Measurements from ENCODE around the gene MB. TPM values are rescaled to one million over a fixed set of nuclear protein-coding genes. Genes with fewer than 3 reads are reported as not detected.

Gene MB
- total RNA-seq = not detected

DNA sequence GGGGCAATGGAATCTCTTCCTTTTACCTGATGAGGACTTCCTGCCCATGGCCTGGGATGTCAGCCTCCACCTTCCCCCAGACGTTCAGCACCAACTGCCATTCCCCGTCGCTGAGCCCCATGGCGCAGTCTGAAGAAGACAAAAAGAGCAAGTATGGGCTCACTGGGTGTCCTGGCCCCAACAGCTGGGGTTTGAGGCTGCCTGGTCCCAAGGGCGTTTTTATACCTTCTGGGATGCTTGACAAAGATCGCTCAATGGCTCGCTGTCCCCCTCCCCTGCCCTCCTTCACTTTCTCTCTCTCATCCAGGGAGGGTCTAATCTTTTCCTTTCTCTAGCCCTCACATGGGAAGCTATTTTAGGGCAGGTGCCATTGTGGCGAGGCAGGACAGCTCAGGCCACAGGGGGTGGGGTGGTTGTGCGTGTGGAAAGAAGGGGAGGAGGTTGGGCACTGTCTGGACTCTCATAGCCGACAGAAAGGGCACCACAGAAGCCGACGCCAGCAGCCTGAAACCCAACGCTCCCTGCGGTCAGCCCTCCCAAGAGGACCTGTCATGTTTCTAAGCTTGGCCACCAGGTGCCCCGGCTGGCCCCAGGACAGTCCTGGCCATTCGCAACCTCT, at the start of gene MB:
TSS of gene MB (minus strand) at position 193 of the 619 bp plus-strand sequence. CDS start at position 121, 72 bp downstream.

DNA sequence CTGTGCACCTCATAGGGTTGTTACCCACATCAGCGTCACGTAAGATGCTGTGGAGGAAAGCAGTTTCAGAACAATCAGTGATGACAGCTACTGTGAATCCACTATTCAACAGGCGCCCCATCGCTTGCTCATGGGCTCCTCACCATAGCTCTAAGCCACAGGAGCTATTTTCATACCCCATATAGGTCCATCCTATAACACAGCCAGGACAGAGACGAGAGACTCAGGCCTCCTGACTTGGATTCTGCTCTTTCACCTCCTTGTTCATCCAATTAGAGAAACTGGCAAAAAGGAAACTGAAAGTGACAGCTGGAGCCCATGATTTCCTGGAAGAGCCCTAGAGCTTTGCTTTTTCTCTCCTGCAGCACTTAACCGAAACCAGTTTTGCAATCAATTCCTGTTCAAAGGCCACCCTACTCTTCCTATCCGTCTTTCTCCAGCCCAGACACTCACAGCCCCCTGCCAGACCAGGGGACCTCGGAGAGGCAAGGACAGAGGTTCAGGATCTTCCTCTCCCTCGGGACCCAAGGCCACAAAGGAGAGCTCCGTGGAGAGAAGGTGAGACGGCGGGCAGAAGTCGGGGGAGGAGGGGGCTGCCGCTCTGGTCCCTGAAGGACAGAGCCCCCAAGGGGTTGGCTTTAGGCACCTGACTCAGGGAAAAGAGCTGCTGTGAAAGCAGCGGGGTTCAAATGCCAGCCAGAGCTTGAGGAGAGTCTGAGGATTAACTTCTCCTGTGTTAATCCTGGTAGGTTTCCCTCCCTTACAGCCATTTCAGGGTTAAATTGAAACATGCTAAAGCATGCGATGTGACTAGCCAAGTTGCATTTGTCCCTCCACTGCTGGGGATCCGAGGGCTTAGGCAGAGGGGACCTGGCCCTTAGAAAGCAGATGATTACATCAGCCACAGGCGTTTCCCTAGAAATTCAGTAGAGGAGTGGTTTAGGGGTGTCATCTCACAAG, 31.2 kb upstream of the MB start, which contains the start of gene APOL6:
TSS of gene APOL6 (plus strand) at position 381 of the 960 bp plus-strand sequence. CDS start 7,980 bp downstream, outside the sequence.

Other genes starting within 250 kb of the MB start
- gene HMOX1, start 236.2 kb downstream of the MB start, total RNA-seq = 10 to 100 TPM; 22.7 to 54.3 TPM
- gene MCM5, start 217.2 kb downstream of the MB start, total RNA-seq = 10 to 100 TPM; 28.6 to 71.9 TPM
- gene RASD2, start 76.5 kb downstream of the MB start, total RNA-seq = under 1 TPM in 1 of 2 donors, not detected in 1; 0.34 TPM
- 10 to 100 TPM; 45.8 to 51.3 TPM for gene APOL6, start 31.1 kb upstream of the MB start, total RNA-seq
- gene APOL5, start 100.5 kb upstream of the MB start, total RNA-seq = not detected